HEK293 (cell line): ENCODE data around the gene TRAPPC11.

Experiments used
- CTCF ChIA-PET: fragments of 350-600 bp; formaldehyde crosslinking; extraction: SDS; loops from one replicate; lab custom pipeline; 2021; ENCODE audit warnings: antibody characterized with exemption; lab: Yijun Ruan, JAX
- POLR2A ChIA-PET: fragments of 300-600 bp; formaldehyde crosslinking; extraction: SDS; loops from one replicate; lab custom pipeline; 2020; ENCODE audit warnings: antibody characterized with exemption, inconsistent platforms; lab: Yijun Ruan, JAX
- H3K27ac ChIP-seq: fragments of 200-500 bp; sonication (Bioruptor generic); 2 replicates; pipeline ENCODE4 v1.5.1; 2014; ENCODE audit warnings: low read depth, low read length, control low read depth, inconsistent platforms; ENCODE audit errors: extremely low read depth
- H3K36me3 ChIP-seq, 2 experiments: fragments of 200-500 bp in 1 of 2; sonication (Bioruptor generic) in 1 of 2; 1 replicate in 1 of 2; 2 replicates in 1 of 2; pipeline ENCODE4 v1.5.1; 2014 to 2017; ENCODE audit warnings: inconsistent platforms in 2 of 2, low read length in 2 of 2; ENCODE audit not compliant: control insufficient read depth in 2 of 2, insufficient read depth in 1 of 2
- H3K4me1 ChIP-seq: fragments of 200-500 bp; sonication (Bioruptor generic); 2 replicates; pipeline ENCODE4 v1.5.1; 2014; ENCODE audit warnings: mild to moderate bottlenecking, low read length, inconsistent platforms; ENCODE audit not compliant: control insufficient read depth, insufficient read depth
- H3K4me3 ChIP-seq: 2 replicates; pipeline ENCODE4 v1.5.1; 2011; ENCODE audit warnings: low read depth, mild to moderate bottlenecking, control low read depth, low read length, moderate library complexity
- H3K9me3 ChIP-seq: fragments of 200-500 bp; sonication (Bioruptor generic); 2 replicates; pipeline ENCODE4 v1.5.1; 2014; ENCODE audit warnings: low read depth, low read length, inconsistent platforms; ENCODE audit not compliant: control insufficient read depth, insufficient read depth
- BCL11B ChIP-seq: fragments of 450-650 bp; formaldehyde crosslinking; IDR thresholded peaks from 2 replicates; pipeline ENCODE4 v1.5.1; 2016; ENCODE audit warnings: low read depth, missing biosample characterization, missing genetic modification characterization
- HIC1 ChIP-seq: fragments of 450-650 bp; formaldehyde crosslinking; IDR thresholded peaks from 2 replicates; pipeline ENCODE4 v1.5.1; 2016; ENCODE audit warnings: missing biosample characterization, missing genetic modification characterization
- KLF1 ChIP-seq: fragments of 450-650 bp; formaldehyde crosslinking; IDR thresholded peaks from 2 replicates; pipeline ENCODE4 v1.5.1; 2016; ENCODE audit warnings: missing biosample characterization, missing genetic modification characterization
- KLF16 ChIP-seq: fragments of 450-650 bp; formaldehyde crosslinking; IDR thresholded peaks from 2 replicates; pipeline ENCODE4 v1.5.1; 2017; ENCODE audit warnings: missing biosample characterization, missing genetic modification characterization
- KLF7 ChIP-seq: fragments of 450-650 bp; formaldehyde crosslinking; IDR thresholded peaks from 2 replicates; pipeline ENCODE4 v1.5.1; 2016; ENCODE audit warnings: missing biosample characterization, missing genetic modification characterization, borderline replicate concordance
- KLF9 ChIP-seq: fragments of 450-650 bp; formaldehyde crosslinking; IDR thresholded peaks from 2 replicates; pipeline ENCODE4 v1.5.1; 2016; ENCODE audit warnings: missing biosample characterization, missing genetic modification characterization, low read depth
- PRDM10 ChIP-seq: fragments of 450-650 bp; formaldehyde crosslinking; IDR thresholded peaks from 2 replicates; pipeline ENCODE4 v1.5.1; 2016; ENCODE audit warnings: missing biosample characterization, missing genetic modification characterization
- PRDM4 ChIP-seq: fragments of 450-650 bp; formaldehyde crosslinking; IDR thresholded peaks from 2 replicates; pipeline ENCODE4 v1.5.1; 2017; ENCODE audit warnings: missing biosample characterization, missing genetic modification characterization
- ZEB2 ChIP-seq: fragments of 450-650 bp; formaldehyde crosslinking; IDR thresholded peaks from 2 replicates; pipeline ENCODE4 v1.5.1; 2016; ENCODE audit warnings: missing biosample characterization, missing genetic modification characterization
- ZFP37 ChIP-seq: fragments of 450-650 bp; formaldehyde crosslinking; IDR thresholded peaks from 2 replicates; pipeline ENCODE4 v1.5.1; 2016; ENCODE audit warnings: missing biosample characterization, missing genetic modification characterization
- ZFP69B ChIP-seq: fragments of 450-650 bp; formaldehyde crosslinking; IDR thresholded peaks from 2 replicates; pipeline ENCODE4 v1.5.1; 2016; ENCODE audit warnings: missing biosample characterization, missing genetic modification characterization
- ZNF544 ChIP-seq: fragments of 450-650 bp; formaldehyde crosslinking; IDR thresholded peaks from 2 replicates; pipeline ENCODE4 v1.5.0; 2017; ENCODE audit warnings: missing biosample characterization, missing genetic modification characterization
- ZNF654 ChIP-seq: fragments of 450-650 bp; formaldehyde crosslinking; IDR thresholded peaks from 2 replicates; pipeline ENCODE4 v1.5.1; 2016; ENCODE audit warnings: low read depth, missing biosample characterization, missing genetic modification characterization
- ZNF747 ChIP-seq: fragments of 450-650 bp; formaldehyde crosslinking; IDR thresholded peaks from 2 replicates; pipeline ENCODE4 v1.5.1; 2016; ENCODE audit warnings: missing biosample characterization, missing genetic modification characterization
- ZNF785 ChIP-seq: fragments of 450-650 bp; formaldehyde crosslinking; IDR thresholded peaks from 2 replicates; pipeline ENCODE4 v1.5.1; 2016; ENCODE audit warnings: missing biosample characterization, missing genetic modification characterization

The TRAPPC11 gene

GRCh38 chr4:183755596-183755995 is 96.5 kb downstream of the TRAPPC11 start:
- POLR2A ChIA-PET = no interaction called here
- H3K36me3 ChIP-seq = no peaks in the 10 kb centered on the region
- no peak overlapping the region for H3K27ac ChIP-seq
- no peaks in the 10 kb centered on the region for H3K9me3 ChIP-seq
- no peak overlapping the region for H3K4me3 ChIP-seq
- CTCF ChIA-PET = no interaction called here
- no peak for TF ChIP-seq HIC1 (tag by site-specific recombination)
- TF ChIP-seq ZNF785 = no peak
- TF ChIP-seq ZNF544 (tag by site-specific recombination) = no peak
- TF ChIP-seq, all 188 proteins: peak for 0
- 0 out of 2 replicates have a peak, but pooled peaks cover 3% of the 10 kb centered on the region for H3K4me1 ChIP-seq

- Histone ChIP-seq H3K36me3 (no peaks in the 10 kb centered on the region), H3K9me3 (no peaks in the 10 kb centered on the region), H3K4me1 (0 out of 2 replicates have a peak, but pooled peaks cover 3% of the 10 kb centered on the region), H3K27ac (no peak overlapping the region), H3K4me3 (no peak overlapping the region)
- ChIA-PET CTCF (no interaction called here), POLR2A (no interaction called here)
- TF ChIP-seq KLF16 (tag by site-specific recombination) = no peak
- TF ChIP-seq KLF1 (tag by site-specific recombination) = no peak
- no peak for TF ChIP-seq ZEB2 (tag by site-specific recombination)
- TF ChIP-seq ZFP69B (tag by site-specific recombination) = no peak
Observed at GRCh38 chr4:183757060-183757459, 98.0 kb downstream of the TRAPPC11 start.

- TF ChIP-seq ZNF785 (no peak), ZNF747 (tag by site-specific recombination) (no peak), KLF9 (tag by site-specific recombination) (no peak), KLF7 (tag by site-specific recombination) (no peak), PRDM4 (tag by site-specific recombination) (no peak), BCL11B (no peak), PRDM10 (tag by site-specific recombination) (no peak), ZNF654 (tag by site-specific recombination) (no peak), ZFP37 (no peak)
- TF ChIP-seq, all 188 proteins: peak for 0
- POLR2A ChIA-PET = no interaction called here
- no peaks in the 10 kb centered on the region for H3K9me3 ChIP-seq
- H3K4me1 ChIP-seq = 0 out of 2 replicates have a peak, but pooled peaks cover 3% of the 10 kb centered on the region
- no peak overlapping the region for H3K4me3 ChIP-seq
- no peak overlapping the region for H3K27ac ChIP-seq
- CTCF ChIA-PET = no interaction called here
- no peaks in the 10 kb centered on the region for H3K36me3 ChIP-seq
Observed at GRCh38 chr4:183758061-183758757, 99.1 kb downstream of the TRAPPC11 start.
